Neural progenitor cell (in vitro differentiated cells): Measurements from ENCODE around the gene KRTAP5-2.

Experiments used
- CTCF ChIP-seq: fragments of 200-600 bp; sonication (generic); IDR thresholded peaks from 2 replicates; pipeline ENCODE4 v1.5.1; 2017; ENCODE audit warnings: antibody characterized with exemption, mild to moderate bottlenecking
- EZH2 ChIP-seq: fragments of 200-600 bp; sonication (generic); IDR thresholded peaks from 2 replicates; pipeline ENCODE4 v1.6.1; 2017; ENCODE audit warnings: antibody characterized with exemption, mild to moderate bottlenecking, moderate library complexity

- TF ChIP-seq CTCF, result no peak
- TF ChIP-seq EZH2, result no peak
These were observed 21.3 kb downstream of the KRTAP5-2 start for GRCh38 chr11:1576825-1577224.
